K562 (cell line): Measurements from ENCODE around the gene MARCKSL1. TPM values are rescaled to one million over a fixed set of nuclear protein-coding genes. Genes with fewer than 3 reads are reported as not detected.

Experiments
- CHCHD3 ChIP-seq: fragments of 250-450 bp; sonication (Bioruptor Pico); IDR thresholded peaks from 2 replicates; pipeline ENCODE4 v2.1.2; 2022; ENCODE audit warnings: mild to moderate bottlenecking
- DMBX1 ChIP-seq: fragments of 250-450 bp; sonication (Bioruptor Pico); IDR thresholded peaks from 2 replicates; pipeline ENCODE4 v1.8.0; 2022; ENCODE audit warnings: inconsistent platforms, mild to moderate bottlenecking, moderate library complexity, borderline replicate concordance
- ESRRA ChIP-seq: fragments of 450-650 bp; IDR thresholded peaks from 2 replicates; pipeline ENCODE4 v1.6.1; 2014; ENCODE audit warnings: low read depth, mild to moderate bottlenecking, moderate library complexity, borderline replicate concordance
- HCFC1 ChIP-seq: IDR thresholded peaks from 2 replicates; pipeline ENCODE4 v1.6.1; 2012; ENCODE audit warnings: low read depth, low read length, improper control_type of control experiment
- ILK ChIP-seq: fragments of 450-650 bp; IDR thresholded peaks from 2 replicates; pipeline ENCODE4 v1.6.1; 2016; ENCODE audit warnings: missing genetic modification characterization, low read depth, mild to moderate bottlenecking, missing compliant biosample characterization, moderate library complexity, borderline replicate concordance
- RBM34 ChIP-seq: fragments of 200-400 bp; formaldehyde crosslinking; IDR thresholded peaks from 2 replicates; pipeline ENCODE4 v1.6.1; 2018; ENCODE audit warnings: low read length, borderline replicate concordance; ENCODE audit not compliant: insufficient read depth
- TAF7 ChIP-seq: fragments of 450-650 bp; IDR thresholded peaks from 2 replicates; pipeline ENCODE4 v1.6.1; 2016; ENCODE audit warnings: missing genetic modification characterization, missing compliant biosample characterization
- TCF7L2 ChIP-seq: fragments of 150-350 bp; IDR thresholded peaks from 2 replicates; pipeline ENCODE4 v1.6.1; 2016; ENCODE audit warnings: low read depth, mild to moderate bottlenecking, low read length, moderate library complexity
- ZNF280B ChIP-seq: fragments of 250-450 bp; sonication (Bioruptor Pico); IDR thresholded peaks from 2 replicates; pipeline ENCODE4 v1.5.1; 2021; ENCODE audit warnings: mild to moderate bottlenecking
- ZNF431 ChIP-seq: sonication (generic); formaldehyde crosslinking; IDR thresholded peaks from 2 replicates; pipeline ENCODE4 v1.8.0; 2022; ENCODE audit warnings: mild to moderate bottlenecking, missing genetic modification reagents
- polyA plus RNA-seq, 8 experiments: library from polyadenylated mRNA; depleted of rRNA in 4 of 8; stranded (reverse) in 5 of 8; unstranded in 3 of 8; fragments of >200 nt; fragmentation: Nextera tagmentation in 2 of 8; fragmentation: Illumina TruSeq in 1 of 8; extraction: Ambion mirVana in 2 of 8; extraction: Trizol in 1 of 8; gene quantifications; 2 replicates each; pipeline versions ENCODE4 v1.2.1 to v1.2.3, GENCODE V29; 2011 to 2014; ENCODE audit warnings: inconsistent platforms in 1 of 8, missing spikeins in 1 of 8
- total RNA-seq, 7 experiments: library from RNA; depleted of rRNA in 6 of 7; stranded (reverse); fragments of >200 nt in 6 of 7; fragmentation: Illumina TruSeq in 2 of 7; extraction: Trizol in 2 of 7; gene quantifications; 2 replicates each; pipeline versions ENCODE4 v1.2.1 to v1.2.3, GENCODE V29; 2011 to 2021; ENCODE audit warnings: low replicate concordance in 1 of 7

Gene MARCKSL1
- total and polyA plus RNA-seq, 9 of the 15 experiments (the other 6 are each of a cell fraction or from before 2014, with no cell fraction given): 14.7 to 325 (median 155) TPM

- no peak for TF ChIP-seq DMBX1
- no peak for TF ChIP-seq ZNF280B
- TF ChIP-seq ZNF431 (CRISPR knock-in tag): no peak
- peak; percentile 91 for TF ChIP-seq ESRRA
- TF ChIP-seq TCF7L2: no peak
- no peak for TF ChIP-seq HCFC1
- TF ChIP-seq RBM34: no peak
- no peak for TF ChIP-seq CHCHD3 (CRISPR knock-in tag)
- no peak for TF ChIP-seq ILK (tag)
- no peak for TF ChIP-seq TAF7
Measured at GRCh38 chr1:32353886-32354570, 18.0 kb upstream of the MARCKSL1 start (continued).
